ENCODE measurements around the gene PRXL2B. TPM values are rescaled to one million over a fixed set of nuclear protein-coding genes. Genes with fewer than 3 reads are reported as not detected.

PRXL2B gene
- total and polyA plus RNA-seq, 2 experiments from 2014 or later: 25.5 to 44.0 TPM

DNA sequence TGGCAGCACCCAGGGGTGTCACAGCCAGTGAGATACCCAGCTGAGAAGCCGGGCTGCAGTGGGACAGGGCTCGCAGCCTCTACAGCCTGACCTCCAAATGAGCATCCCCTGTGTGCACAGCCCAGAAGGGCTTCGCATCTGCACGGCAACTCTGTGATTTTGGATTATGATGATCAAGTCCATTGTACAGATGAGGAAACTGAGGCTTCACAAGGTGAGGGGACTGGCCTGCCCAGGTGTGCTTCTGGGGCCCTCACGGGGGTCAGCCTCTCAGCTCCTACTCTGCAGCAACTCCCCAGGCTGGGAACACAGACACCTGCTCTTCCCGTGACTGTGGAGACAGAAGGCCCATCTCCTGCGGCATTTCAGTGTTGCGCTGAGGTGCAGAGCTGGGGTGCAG, 47.7 kb upstream of the PRXL2B start (continued):
- TF ChIP-seq JUNB (IDR thresholded peaks at IDR 0.05; ENCODE audit: unreplicated experiment) (no peak), POLR2AphosphoS5 (IDR thresholded peaks at IDR 0.05; ENCODE audit: low read depth) (no peak), STAT1 (IDR thresholded peaks at IDR 0.05; ENCODE audit: unreplicated experiment) (no peak), ZNF331 (CRISPR knock-in tag; IDR thresholded peaks at IDR 0.05; ENCODE audit: low read depth) (no peak)
- TF ChIP-seq, protein P1, sequence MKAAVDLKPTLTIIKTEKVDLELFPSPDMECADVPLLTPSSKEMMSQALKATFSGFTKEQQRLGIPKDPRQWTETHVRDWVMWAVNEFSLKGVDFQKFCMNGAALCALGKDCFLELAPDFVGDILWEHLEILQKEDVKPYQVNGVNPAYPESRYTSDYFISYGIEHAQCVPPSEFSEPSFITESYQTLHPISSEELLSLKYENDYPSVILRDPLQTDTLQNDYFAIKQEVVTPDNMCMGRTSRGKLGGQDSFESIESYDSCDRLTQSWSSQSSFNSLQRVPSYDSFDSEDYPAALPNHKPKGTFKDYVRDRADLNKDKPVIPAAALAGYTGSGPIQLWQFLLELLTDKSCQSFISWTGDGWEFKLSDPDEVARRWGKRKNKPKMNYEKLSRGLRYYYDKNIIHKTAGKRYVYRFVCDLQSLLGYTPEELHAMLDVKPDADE (IDR thresholded peaks at IDR 0.05): no peak
- TF ChIP-seq, protein P2, sequence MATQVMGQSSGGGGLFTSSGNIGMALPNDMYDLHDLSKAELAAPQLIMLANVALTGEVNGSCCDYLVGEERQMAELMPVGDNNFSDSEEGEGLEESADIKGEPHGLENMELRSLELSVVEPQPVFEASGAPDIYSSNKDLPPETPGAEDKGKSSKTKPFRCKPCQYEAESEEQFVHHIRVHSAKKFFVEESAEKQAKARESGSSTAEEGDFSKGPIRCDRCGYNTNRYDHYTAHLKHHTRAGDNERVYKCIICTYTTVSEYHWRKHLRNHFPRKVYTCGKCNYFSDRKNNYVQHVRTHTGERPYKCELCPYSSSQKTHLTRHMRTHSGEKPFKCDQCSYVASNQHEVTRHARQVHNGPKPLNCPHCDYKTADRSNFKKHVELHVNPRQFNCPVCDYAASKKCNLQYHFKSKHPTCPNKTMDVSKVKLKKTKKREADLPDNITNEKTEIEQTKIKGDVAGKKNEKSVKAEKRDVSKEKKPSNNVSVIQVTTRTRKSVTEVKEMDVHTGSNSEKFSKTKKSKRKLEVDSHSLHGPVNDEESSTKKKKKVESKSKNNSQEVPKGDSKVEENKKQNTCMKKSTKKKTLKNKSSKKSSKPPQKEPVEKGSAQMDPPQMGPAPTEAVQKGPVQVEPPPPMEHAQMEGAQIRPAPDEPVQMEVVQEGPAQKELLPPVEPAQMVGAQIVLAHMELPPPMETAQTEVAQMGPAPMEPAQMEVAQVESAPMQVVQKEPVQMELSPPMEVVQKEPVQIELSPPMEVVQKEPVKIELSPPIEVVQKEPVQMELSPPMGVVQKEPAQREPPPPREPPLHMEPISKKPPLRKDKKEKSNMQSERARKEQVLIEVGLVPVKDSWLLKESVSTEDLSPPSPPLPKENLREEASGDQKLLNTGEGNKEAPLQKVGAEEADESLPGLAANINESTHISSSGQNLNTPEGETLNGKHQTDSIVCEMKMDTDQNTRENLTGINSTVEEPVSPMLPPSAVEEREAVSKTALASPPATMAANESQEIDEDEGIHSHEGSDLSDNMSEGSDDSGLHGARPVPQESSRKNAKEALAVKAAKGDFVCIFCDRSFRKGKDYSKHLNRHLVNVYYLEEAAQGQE (IDR thresholded peaks at IDR 0.05; ENCODE audit: unreplicated experiment): no peak

DNA sequence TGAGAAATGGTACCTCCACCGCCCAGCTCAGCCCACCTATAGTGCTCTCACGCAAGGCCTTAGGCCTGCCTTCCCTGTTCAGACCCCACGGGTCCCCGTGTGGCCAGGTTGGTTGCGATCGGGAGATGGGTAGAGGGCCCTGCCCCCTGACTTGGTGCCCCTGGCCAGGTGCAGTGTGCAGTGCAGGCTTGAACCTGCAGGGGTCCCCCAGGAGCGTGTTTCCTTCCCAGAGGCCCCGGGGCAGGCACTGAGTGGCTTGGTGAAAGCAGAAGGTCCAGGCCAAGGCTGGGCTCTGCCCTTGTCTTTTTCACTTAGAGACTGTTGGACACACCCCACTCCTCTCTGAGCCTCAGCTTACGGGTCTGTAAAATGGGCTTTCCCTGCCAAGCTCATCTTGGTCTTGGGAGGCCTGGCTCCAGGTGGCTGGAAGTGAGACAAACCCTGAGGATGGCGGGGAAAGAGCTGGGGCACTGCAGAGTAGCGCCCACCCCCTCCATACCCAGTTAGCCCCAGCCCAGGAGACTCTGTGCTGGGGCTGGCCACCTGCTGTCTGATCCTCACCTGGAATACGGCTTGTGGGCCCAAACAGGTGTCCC, 47.2 kb upstream of the PRXL2B start:
- 0 out of 2 replicates have a peak, but pooled peaks cover 3% of the 10 kb centered on the region for H3F3A ChIP-seq (replicated peaks; ENCODE audit: low read depth)
- no peak overlapping the region for H2AFZ ChIP-seq
- peak; percentile 74 for DNase-seq (ENCODE audit: low spot score)
- no peak overlapping the region for H3K4me3 ChIP-seq
- Mint-ChIP-seq H3K4me1 (peaks cover 13% of the 10 kb centered on the region), H3K4me3 (no peak overlapping the region), H3K9me3 (no peaks in the 10 kb centered on the region), H3K27me3 (ENCODE audit: insufficient read depth, low read depth, poor library complexity) (peaks cover 27% of the 10 kb centered on the region), H3K36me3 (ENCODE audit: low read depth) (no peaks in the 10 kb centered on the region), H3K27ac (no peak overlapping the region)
- ATAC-seq: peak; percentile 54
- peaks cover 17% of the 10 kb centered on the region for H3K4me1 ChIP-seq (ENCODE audit: insufficient read depth)
- H3K36me3 ChIP-seq (ENCODE audit: insufficient read depth): no peaks in the 10 kb centered on the region
- H3K27me3 ChIP-seq (ENCODE audit: insufficient read depth): peaks cover 25% of the 10 kb centered on the region
- H4K20me1 ChIP-seq (replicated peaks; ENCODE audit: insufficient read depth): no peaks in the 10 kb centered on the region
- H3K27ac ChIP-seq (ENCODE audit: low read depth): no peak overlapping the region
- H3K79me2 ChIP-seq (replicated peaks; ENCODE audit: insufficient read depth): no peaks in the 10 kb centered on the region
- no peak overlapping the region for H3K4me2 ChIP-seq
- H3K9me2 ChIP-seq (ENCODE audit: insufficient read depth): no peaks in the 10 kb centered on the region
- TF ChIP-seq POLR2AphosphoS5 (IDR thresholded peaks at IDR 0.05; ENCODE audit: low read depth): no peak
- TF ChIP-seq, protein P3, sequence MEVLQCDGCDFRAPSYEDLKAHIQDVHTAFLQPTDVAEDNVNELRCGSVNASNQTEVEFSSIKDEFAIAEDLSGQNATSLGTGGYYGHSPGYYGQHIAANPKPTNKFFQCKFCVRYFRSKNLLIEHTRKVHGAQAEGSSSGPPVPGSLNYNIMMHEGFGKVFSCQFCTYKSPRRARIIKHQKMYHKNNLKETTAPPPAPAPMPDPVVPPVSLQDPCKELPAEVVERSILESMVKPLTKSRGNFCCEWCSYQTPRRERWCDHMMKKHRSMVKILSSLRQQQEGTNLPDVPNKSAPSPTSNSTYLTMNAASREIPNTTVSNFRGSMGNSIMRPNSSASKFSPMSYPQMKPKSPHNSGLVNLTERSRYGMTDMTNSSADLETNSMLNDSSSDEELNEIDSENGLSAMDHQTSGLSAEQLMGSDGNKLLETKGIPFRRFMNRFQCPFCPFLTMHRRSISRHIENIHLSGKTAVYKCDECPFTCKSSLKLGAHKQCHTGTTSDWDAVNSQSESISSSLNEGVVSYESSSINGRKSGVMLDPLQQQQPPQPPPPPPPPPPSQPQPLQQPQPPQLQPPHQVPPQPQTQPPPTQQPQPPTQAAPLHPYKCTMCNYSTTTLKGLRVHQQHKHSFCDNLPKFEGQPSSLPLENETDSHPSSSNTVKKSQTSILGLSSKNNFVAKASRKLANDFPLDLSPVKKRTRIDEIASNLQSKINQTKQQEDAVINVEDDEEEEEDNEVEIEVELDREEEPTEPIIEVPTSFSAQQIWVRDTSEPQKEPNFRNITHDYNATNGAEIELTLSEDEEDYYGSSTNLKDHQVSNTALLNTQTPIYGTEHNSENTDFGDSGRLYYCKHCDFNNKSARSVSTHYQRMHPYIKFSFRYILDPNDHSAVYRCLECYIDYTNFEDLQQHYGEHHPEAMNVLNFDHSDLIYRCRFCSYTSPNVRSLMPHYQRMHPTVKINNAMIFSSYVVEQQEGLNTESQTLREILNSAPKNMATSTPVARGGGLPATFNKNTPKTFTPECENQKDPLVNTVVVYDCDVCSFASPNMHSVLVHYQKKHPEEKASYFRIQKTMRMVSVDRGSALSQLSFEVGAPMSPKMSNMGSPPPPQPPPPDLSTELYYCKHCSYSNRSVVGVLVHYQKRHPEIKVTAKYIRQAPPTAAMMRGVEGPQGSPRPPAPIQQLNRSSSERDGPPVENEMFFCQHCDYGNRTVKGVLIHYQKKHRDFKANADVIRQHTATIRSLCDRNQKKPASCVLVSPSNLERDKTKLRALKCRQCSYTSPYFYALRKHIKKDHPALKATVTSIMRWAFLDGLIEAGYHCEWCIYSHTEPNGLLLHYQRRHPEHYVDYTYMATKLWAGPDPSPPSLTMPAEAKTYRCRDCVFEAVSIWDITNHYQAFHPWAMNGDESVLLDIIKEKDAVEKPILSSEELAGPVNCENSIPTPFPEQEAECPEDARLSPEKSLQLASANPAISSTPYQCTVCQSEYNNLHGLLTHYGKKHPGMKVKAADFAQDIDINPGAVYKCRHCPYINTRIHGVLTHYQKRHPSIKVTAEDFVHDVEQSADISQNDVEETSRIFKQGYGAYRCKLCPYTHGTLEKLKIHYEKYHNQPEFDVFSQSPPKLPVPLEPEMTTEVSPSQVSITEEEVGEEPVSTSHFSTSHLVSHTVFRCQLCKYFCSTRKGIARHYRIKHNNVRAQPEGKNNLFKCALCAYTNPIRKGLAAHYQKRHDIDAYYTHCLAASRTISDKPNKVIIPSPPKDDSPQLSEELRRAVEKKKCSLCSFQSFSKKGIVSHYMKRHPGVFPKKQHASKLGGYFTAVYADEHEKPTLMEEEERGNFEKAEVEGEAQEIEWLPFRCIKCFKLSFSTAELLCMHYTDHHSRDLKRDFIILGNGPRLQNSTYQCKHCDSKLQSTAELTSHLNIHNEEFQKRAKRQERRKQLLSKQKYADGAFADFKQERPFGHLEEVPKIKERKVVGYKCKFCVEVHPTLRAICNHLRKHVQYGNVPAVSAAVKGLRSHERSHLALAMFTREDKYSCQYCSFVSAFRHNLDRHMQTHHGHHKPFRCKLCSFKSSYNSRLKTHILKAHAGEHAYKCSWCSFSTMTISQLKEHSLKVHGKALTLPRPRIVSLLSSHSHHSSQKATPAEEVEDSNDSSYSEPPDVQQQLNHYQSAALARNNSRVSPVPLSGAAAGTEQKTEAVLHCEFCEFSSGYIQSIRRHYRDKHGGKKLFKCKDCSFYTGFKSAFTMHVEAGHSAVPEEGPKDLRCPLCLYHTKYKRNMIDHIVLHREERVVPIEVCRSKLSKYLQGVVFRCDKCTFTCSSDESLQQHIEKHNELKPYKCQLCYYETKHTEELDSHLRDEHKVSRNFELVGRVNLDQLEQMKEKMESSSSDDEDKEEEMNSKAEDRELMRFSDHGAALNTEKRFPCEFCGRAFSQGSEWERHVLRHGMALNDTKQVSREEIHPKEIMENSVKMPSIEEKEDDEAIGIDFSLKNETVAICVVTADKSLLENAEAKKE (CRISPR knock-in tag; IDR thresholded peaks at IDR 0.05): no peak
- TF ChIP-seq, protein P1 (IDR thresholded peaks at IDR 0.05): no peak
- TF ChIP-seq, protein P4, sequence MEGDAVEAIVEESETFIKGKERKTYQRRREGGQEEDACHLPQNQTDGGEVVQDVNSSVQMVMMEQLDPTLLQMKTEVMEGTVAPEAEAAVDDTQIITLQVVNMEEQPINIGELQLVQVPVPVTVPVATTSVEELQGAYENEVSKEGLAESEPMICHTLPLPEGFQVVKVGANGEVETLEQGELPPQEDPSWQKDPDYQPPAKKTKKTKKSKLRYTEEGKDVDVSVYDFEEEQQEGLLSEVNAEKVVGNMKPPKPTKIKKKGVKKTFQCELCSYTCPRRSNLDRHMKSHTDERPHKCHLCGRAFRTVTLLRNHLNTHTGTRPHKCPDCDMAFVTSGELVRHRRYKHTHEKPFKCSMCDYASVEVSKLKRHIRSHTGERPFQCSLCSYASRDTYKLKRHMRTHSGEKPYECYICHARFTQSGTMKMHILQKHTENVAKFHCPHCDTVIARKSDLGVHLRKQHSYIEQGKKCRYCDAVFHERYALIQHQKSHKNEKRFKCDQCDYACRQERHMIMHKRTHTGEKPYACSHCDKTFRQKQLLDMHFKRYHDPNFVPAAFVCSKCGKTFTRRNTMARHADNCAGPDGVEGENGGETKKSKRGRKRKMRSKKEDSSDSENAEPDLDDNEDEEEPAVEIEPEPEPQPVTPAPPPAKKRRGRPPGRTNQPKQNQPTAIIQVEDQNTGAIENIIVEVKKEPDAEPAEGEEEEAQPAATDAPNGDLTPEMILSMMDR (conservative IDR thresholded peaks at IDR 0.05; ENCODE audit: low read depth in 2 of 2): peak; percentile 50 to 55
- TF ChIP-seq NANOG (IDR thresholded peaks at IDR 0.05; ENCODE audit: borderline replicate concordance): no peak
